ENCODE measurements around the gene CDH13. TPM values are rescaled to one million over a fixed set of nuclear protein-coding genes. Genes with fewer than 3 reads are reported as not detected.

The CDH13 gene
- total RNA-seq, 1 donor from 2014 or later = 161 TPM

- no peak overlapping the region for H3K27ac ChIP-seq (replicated peaks)
- no peak for TF ChIP-seq CTCF (IDR thresholded peaks at IDR 0.05; ENCODE audit: borderline replicate concordance)
- DNase-seq = no peak
- H3K9me3 ChIP-seq (replicated peaks) = no peaks in the 10 kb centered on the region
- no peaks in the 10 kb centered on the region for H3K27me3 ChIP-seq (ENCODE audit: low read depth)
- peaks cover 7% of the 10 kb centered on the region for H3K36me3 ChIP-seq
- intact Hi-C loops (cut with micrococcal nuclease) = no loop called here
- H3K4me3 ChIP-seq = no peak overlapping the region
- H3K4me1 ChIP-seq = peaks cover 4% of the 10 kb centered on the region
Observed at GRCh38 chr16:83681381-83681956, 1054.7 kb downstream of the CDH13 start.

- DNase-seq = no peak
- Histone ChIP-seq H3K9me3 (replicated peaks) (no peaks in the 10 kb centered on the region), H3K27ac (replicated peaks) (no peak overlapping the region), H3K36me3 (peaks cover 7% of the 10 kb centered on the region), H3K4me3 (no peak overlapping the region), H3K27me3 (ENCODE audit: low read depth) (no peaks in the 10 kb centered on the region), H3K4me1 (peaks cover 4% of the 10 kb centered on the region)
- intact Hi-C loops (cut with micrococcal nuclease) = no loop called here
- TF ChIP-seq CTCF (IDR thresholded peaks at IDR 0.05; ENCODE audit: borderline replicate concordance) = no peak
Observed at GRCh38 chr16:83682116-83682867, 1055.5 kb downstream of the CDH13 start.

- no peak overlapping the region for H3K27ac ChIP-seq (replicated peaks)
- H3K27me3 ChIP-seq (ENCODE audit: low read depth) = no peaks in the 10 kb centered on the region
- no peak for TF ChIP-seq CTCF (IDR thresholded peaks at IDR 0.05; ENCODE audit: borderline replicate concordance)
- H3K4me1 ChIP-seq = peaks cover 4% of the 10 kb centered on the region
- peaks cover 7% of the 10 kb centered on the region for H3K36me3 ChIP-seq
- H3K9me3 ChIP-seq (replicated peaks) = no peaks in the 10 kb centered on the region
- H3K4me3 ChIP-seq = no peak overlapping the region
- intact Hi-C loops (cut with micrococcal nuclease) = no loop called here
- no peak for DNase-seq
Observed at GRCh38 chr16:83682868-83683235, 1056.1 kb downstream of the CDH13 start.

- H3K9me3 ChIP-seq (replicated peaks) = no peaks in the 10 kb centered on the region
- H3K27ac ChIP-seq (replicated peaks) = no peak overlapping the region
- H3K4me3 ChIP-seq = no peak overlapping the region
- intact Hi-C loops (cut with micrococcal nuclease) = no loop called here
- peaks cover 21% of the 10 kb centered on the region for H3K4me1 ChIP-seq
- no peaks in the 10 kb centered on the region for H3K27me3 ChIP-seq (ENCODE audit: low read depth)
- no peak for DNase-seq
- no peak for TF ChIP-seq CTCF (IDR thresholded peaks at IDR 0.05; ENCODE audit: borderline replicate concordance)
- no peaks in the 10 kb centered on the region for H3K36me3 ChIP-seq
Observed at GRCh38 chr16:83685615-83686165, 1058.9 kb downstream of the CDH13 start.

- Histone ChIP-seq H3K4me1 (peaks cover 24% of the 10 kb centered on the region), H3K36me3 (no peaks in the 10 kb centered on the region), H3K4me3 (no peak overlapping the region), H3K9me3 (replicated peaks) (no peaks in the 10 kb centered on the region), H3K27ac (replicated peaks) (no peak overlapping the region), H3K27me3 (ENCODE audit: low read depth) (no peaks in the 10 kb centered on the region)
- no peak for TF ChIP-seq CTCF (IDR thresholded peaks at IDR 0.05; ENCODE audit: borderline replicate concordance)
- no peak for DNase-seq
- intact Hi-C loops (cut with micrococcal nuclease) = no loop called here
Observed at GRCh38 chr16:83686726-83687125, 1060.0 kb downstream of the CDH13 start.

Measured in left ventricle myocardium inferior (tissue), 1 donor.